Vagina (tissue), 2 donors: Measurements from ENCODE around the gene TYR.

Experiments
- CTCF ChIP-seq, 3 experiments: fragments of 450-650 bp in 2 of 3; fragments of 200-600 bp in 1 of 3; sonication (generic) in 1 of 3; IDR thresholded peaks; one replicate each; pipeline ENCODE4 v1.5.1; 2017 to 2019; ENCODE audit warnings: antibody characterized with exemption in 3 of 3, mild to moderate bottlenecking in 2 of 3, moderate library complexity in 2 of 3
- POLR2A ChIP-seq, 2 donors: fragments of 450-650 bp; IDR thresholded peaks; one replicate each; pipeline ENCODE4 v1.6.1; 2017; ENCODE audit warnings: antibody characterized with exemption in 2 of 2, mild to moderate bottlenecking in 2 of 2, moderate library complexity in 2 of 2

- TF ChIP-seq POLR2A (IDR thresholded peaks at IDR 0.05) (no peak), CTCF (IDR thresholded peaks at IDR 0.05) (no peak)
Measured at GRCh38 chr11:89161949-89162348, 15.7 kb upstream of the TYR start.
